Erythroblast (primary cell): ENCODE measurements around the gene ANK2.

Source experiments
- GATA1 ChIP-seq: IDR thresholded peaks from 2 replicates; pipeline ENCODE4 v1.6.1; 2011; ENCODE audit warnings: low read depth, mild to moderate bottlenecking, control low read depth, low read length, moderate library complexity
- POLR2A ChIP-seq: IDR thresholded peaks from 2 replicates; pipeline ENCODE4 v1.6.1; 2011; ENCODE audit warnings: mild to moderate bottlenecking, low read length

DNA sequence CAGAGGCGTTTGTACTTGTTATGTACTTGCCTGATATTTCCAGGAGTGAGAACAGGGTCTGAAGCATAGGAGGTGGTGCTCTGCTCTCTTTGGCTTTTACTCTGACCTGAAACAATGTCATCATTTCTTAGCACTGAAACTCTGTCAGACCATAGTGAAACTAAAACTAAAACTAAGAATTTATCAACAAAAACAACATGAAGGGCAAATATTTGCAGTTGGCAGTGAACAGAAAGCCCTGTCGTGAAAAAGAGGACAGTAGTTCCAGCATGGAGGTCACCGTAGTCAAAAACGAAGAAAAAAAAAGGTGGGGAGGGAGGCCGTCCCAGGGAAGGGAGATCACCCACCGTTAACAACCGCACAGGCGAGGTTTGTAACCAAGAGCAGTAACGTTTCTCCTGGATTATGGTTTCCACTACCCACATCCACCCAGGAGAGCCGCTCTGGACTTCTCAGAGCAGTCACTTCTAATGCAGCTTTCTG, 97.5 kb downstream of the ANK2 start:
- TF ChIP-seq POLR2A (no peak), GATA1 (no peak)
